NT2/D1 (cell line): ENCODE data around the gene STK38L.

Source experiments
- DNase-seq: peaks from one replicate; pipeline ENCODE4 v3.0.0-alpha.2; 2011; ENCODE audit warnings: low read depth, low spot score
- H3K27me3 ChIP-seq: 2 replicates; pipeline ENCODE4 v1.6.0; 2011; ENCODE audit warnings: mild to moderate bottlenecking; ENCODE audit not compliant: insufficient read length, insufficient read depth
- H3K36me3 ChIP-seq: 2 replicates; pipeline ENCODE4 v1.6.1; 2011; ENCODE audit warnings: mild to moderate bottlenecking, low read length, mixed read lengths; ENCODE audit not compliant: insufficient read depth, insufficient read length
- H3K4me1 ChIP-seq: 2 replicates; pipeline ENCODE4 v1.5.1; 2011; ENCODE audit not compliant: insufficient read depth, insufficient read length
- H3K4me3 ChIP-seq: 2 replicates; pipeline ENCODE4 v1.5.1; 2011; ENCODE audit warnings: low read depth; ENCODE audit not compliant: insufficient read length
- H3K9ac ChIP-seq: 2 replicates; pipeline ENCODE4 v1.6.0; 2011; ENCODE audit warnings: low read depth; ENCODE audit not compliant: insufficient read length
- H3K9me3 ChIP-seq: 2 replicates; pipeline ENCODE4 v1.5.1; 2011; ENCODE audit warnings: mild to moderate bottlenecking, low read length; ENCODE audit not compliant: insufficient read depth
- SUZ12 ChIP-seq: IDR thresholded peaks from 2 replicates; pipeline ENCODE4 v1.6.1; 2011; ENCODE audit not compliant: insufficient read length, insufficient read depth; ENCODE audit errors: extremely low read depth
- YY1 ChIP-seq: IDR thresholded peaks from 2 replicates; pipeline ENCODE4 v1.6.1; 2011; ENCODE audit not compliant: insufficient read length, insufficient read depth
- ZNF274 ChIP-seq: IDR thresholded peaks from 2 replicates; pipeline ENCODE4 v1.6.1; 2011; ENCODE audit warnings: mild to moderate bottlenecking, low read depth, low read length

The STK38L gene

GRCh38 chr12:27343255-27344000, 99.3 kb downstream of the STK38L start:
- no peak for DNase-seq
- no peaks in the 10 kb centered on the region for H3K36me3 ChIP-seq
- TF ChIP-seq SUZ12, result no peak
- no peak for TF ChIP-seq YY1
- TF ChIP-seq ZNF274, result no peak
- H3K4me1 ChIP-seq, result no peaks in the 10 kb centered on the region
- H3K4me3 ChIP-seq, result no peak overlapping the region
- no peaks in the 10 kb centered on the region for H3K27me3 ChIP-seq
- no peak overlapping the region for H3K9ac ChIP-seq
- H3K9me3 ChIP-seq, result no peaks in the 10 kb centered on the region

GRCh38 chr12:27344246-27344645, 100.2 kb downstream of the STK38L start:
- DNase-seq, result no peak
- H3K36me3 ChIP-seq, result no peaks in the 10 kb centered on the region
- TF ChIP-seq ZNF274, result no peak
- TF ChIP-seq YY1, result no peak
- no peak for TF ChIP-seq SUZ12
- no peak overlapping the region for H3K9ac ChIP-seq
- no peaks in the 10 kb centered on the region for H3K27me3 ChIP-seq
- no peak overlapping the region for H3K4me3 ChIP-seq
- H3K9me3 ChIP-seq, result no peaks in the 10 kb centered on the region
- no peaks in the 10 kb centered on the region for H3K4me1 ChIP-seq

- no peak for TF ChIP-seq SUZ12
- no peak for TF ChIP-seq YY1
- no peak for TF ChIP-seq ZNF274
- Histone ChIP-seq H3K4me3 (no peak overlapping the region), H3K36me3 (no peaks in the 10 kb centered on the region), H3K9ac (no peak overlapping the region), H3K27me3 (no peaks in the 10 kb centered on the region), H3K9me3 (no peaks in the 10 kb centered on the region), H3K4me1 (no peaks in the 10 kb centered on the region)
- DNase-seq, result no peak
Observed at GRCh38 chr12:27344760-27345159, 100.7 kb downstream of the STK38L start.

GRCh38 chr12:27345376-27345775, 101.3 kb downstream of the STK38L start:
- DNase-seq, result no peak
- no peak overlapping the region for H3K9ac ChIP-seq
- TF ChIP-seq SUZ12, result no peak
- TF ChIP-seq ZNF274, result no peak
- TF ChIP-seq YY1, result no peak
- H3K4me1 ChIP-seq, result no peaks in the 10 kb centered on the region
- no peak overlapping the region for H3K4me3 ChIP-seq
- H3K36me3 ChIP-seq, result no peaks in the 10 kb centered on the region
- H3K27me3 ChIP-seq, result no peaks in the 10 kb centered on the region
- no peaks in the 10 kb centered on the region for H3K9me3 ChIP-seq

- H3K36me3 ChIP-seq, result no peaks in the 10 kb centered on the region
- DNase-seq, result no peak
- H3K9ac ChIP-seq, result no peak overlapping the region
- H3K27me3 ChIP-seq, result no peaks in the 10 kb centered on the region
- H3K4me3 ChIP-seq, result no peak overlapping the region
- no peaks in the 10 kb centered on the region for H3K9me3 ChIP-seq
- TF ChIP-seq YY1, result no peak
- no peak for TF ChIP-seq SUZ12
- no peak for TF ChIP-seq ZNF274
- H3K4me1 ChIP-seq, result no peaks in the 10 kb centered on the region
Observed at GRCh38 chr12:27347779-27348178, 103.7 kb downstream of the STK38L start.

GRCh38 chr12:27351476-27351875, 107.4 kb downstream of the STK38L start:
- Histone ChIP-seq H3K9ac (no peak overlapping the region), H3K36me3 (no peaks in the 10 kb centered on the region), H3K9me3 (no peaks in the 10 kb centered on the region), H3K4me3 (no peak overlapping the region), H3K4me1 (no peaks in the 10 kb centered on the region), H3K27me3 (no peaks in the 10 kb centered on the region)
- TF ChIP-seq YY1, result no peak
- no peak for TF ChIP-seq SUZ12
- TF ChIP-seq ZNF274, result no peak
- DNase-seq, result no peak

GRCh38 chr12:27355486-27355885, 111.4 kb downstream of the STK38L start:
- Histone ChIP-seq H3K4me1 (no peaks in the 10 kb centered on the region), H3K9ac (no peak overlapping the region), H3K9me3 (no peaks in the 10 kb centered on the region), H3K27me3 (no peaks in the 10 kb centered on the region), H3K36me3 (no peaks in the 10 kb centered on the region), H3K4me3 (no peak overlapping the region)
- no peak for DNase-seq
- no peak for TF ChIP-seq YY1
- no peak for TF ChIP-seq SUZ12
- TF ChIP-seq ZNF274, result no peak

GRCh38 chr12:27355979-27356378, 111.9 kb downstream of the STK38L start:
- Histone ChIP-seq H3K27me3 (no peaks in the 10 kb centered on the region), H3K4me3 (no peak overlapping the region), H3K4me1 (no peaks in the 10 kb centered on the region), H3K9me3 (no peaks in the 10 kb centered on the region), H3K9ac (no peak overlapping the region), H3K36me3 (no peaks in the 10 kb centered on the region)
- DNase-seq, result no peak
- TF ChIP-seq SUZ12, result no peak
- TF ChIP-seq ZNF274, result no peak
- TF ChIP-seq YY1, result no peak
